Raji (cell line): Measurements from ENCODE around the gene SLC16A9.

Source experiments
- POLR2A ChIP-seq: IDR thresholded peaks from 2 replicates; pipeline ENCODE4 v1.6.1; 2011; ENCODE audit warnings: low read depth, low read length, control low read depth; ENCODE audit not compliant: insufficient read depth

The SLC16A9 gene

GRCh38 chr10:59649606-59650346, 59.9 kb downstream of the SLC16A9 start:
- TF ChIP-seq POLR2A, result no peak

- TF ChIP-seq POLR2A, result no peak
Observed at GRCh38 chr10:59648711-59649201, 60.9 kb downstream of the SLC16A9 start.

DNA sequence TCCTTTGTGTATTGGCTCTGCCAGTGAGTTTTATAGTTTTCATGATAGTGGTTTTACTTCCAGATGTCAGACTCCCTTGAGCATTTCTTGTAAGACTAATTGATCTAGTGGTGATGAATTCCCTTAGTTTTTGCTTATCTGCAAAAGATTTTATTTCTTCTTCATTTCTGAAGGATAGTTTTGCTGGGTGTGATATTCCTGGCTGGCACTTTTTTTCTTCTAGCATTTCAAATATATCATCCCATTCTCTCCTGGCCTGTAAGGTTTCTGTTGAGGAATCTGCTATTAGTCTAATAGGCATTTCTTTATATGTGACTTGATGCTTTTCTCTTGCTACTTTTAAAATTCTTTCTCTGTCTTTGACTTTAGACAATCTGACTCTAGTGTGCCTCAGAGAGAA, 64.8 kb downstream of the SLC16A9 start:
- TF ChIP-seq POLR2A, result no peak

GRCh38 chr10:59635502-59636290, 74.0 kb downstream of the SLC16A9 start:
- TF ChIP-seq POLR2A, result no peak

- no peak for TF ChIP-seq POLR2A
Observed at GRCh38 chr10:59634102-59634501, 75.5 kb downstream of the SLC16A9 start.

DNA sequence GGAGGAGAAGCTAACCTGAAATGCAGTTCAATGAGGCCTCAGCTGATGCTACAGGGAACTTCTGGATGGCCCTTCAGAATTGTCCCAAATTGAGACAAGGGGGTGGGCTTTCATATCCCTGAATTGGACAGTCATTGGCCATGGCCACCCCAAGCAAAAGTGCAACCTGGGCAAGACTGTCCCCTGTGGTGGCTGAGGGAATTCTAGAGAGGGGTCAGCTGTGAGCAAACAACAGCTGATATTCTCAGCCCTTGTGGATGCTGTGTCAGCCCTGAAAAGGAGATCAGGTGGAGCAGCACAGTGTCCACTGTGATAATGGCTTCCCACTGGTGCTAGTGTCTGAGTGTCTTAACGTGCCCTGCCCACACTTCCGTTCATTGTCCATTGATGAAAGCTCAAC, 76.6 kb downstream of the SLC16A9 start:
- no peak for TF ChIP-seq POLR2A

DNA sequence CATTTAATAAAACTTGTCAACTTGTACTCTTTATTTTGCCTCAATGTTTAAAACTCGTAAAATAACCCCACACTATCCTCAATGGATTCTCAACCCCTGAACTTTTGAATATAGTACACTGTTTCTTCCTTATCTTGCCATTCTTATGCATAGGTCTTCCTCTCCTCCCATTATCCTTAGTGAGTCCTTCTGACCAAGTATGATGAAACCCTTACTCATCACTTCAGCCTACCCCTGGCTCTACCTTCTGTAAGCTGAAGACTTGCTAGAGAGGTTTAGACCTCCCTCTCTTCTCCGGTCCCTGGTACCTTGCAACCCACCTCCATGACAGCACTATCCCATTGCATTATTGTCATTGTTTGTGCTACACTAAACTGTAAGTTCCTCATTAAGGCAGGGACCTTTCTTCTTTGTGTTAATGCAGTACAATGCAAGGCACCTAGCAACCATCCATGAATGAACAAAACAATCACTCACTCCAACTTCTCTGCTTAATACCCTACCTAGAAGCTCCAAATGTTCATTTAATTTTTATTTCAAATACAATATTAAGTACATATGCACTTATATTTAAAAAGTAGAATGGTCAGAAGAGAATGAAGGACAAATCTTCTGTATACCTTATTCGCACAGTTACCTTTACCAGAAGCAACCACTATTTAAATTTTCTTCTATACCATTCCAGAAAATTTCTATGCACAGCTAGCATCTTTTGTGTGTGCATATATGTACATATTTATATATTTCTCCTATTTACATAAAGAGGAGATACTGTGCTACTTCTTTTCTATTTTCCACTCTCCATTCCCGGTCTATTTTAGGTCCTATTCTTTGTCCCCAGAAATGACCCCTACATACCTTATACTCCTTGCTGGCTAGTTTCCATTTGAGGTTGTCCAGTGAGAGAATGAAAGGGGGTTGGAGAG, 77.5 kb downstream of the SLC16A9 start:
- TF ChIP-seq POLR2A, result no peak

GRCh38 chr10:59631237-59631636, 78.4 kb downstream of the SLC16A9 start:
- no peak for TF ChIP-seq POLR2A

- no peak for TF ChIP-seq POLR2A
Observed at GRCh38 chr10:59628965-59629364, 80.7 kb downstream of the SLC16A9 start.

DNA sequence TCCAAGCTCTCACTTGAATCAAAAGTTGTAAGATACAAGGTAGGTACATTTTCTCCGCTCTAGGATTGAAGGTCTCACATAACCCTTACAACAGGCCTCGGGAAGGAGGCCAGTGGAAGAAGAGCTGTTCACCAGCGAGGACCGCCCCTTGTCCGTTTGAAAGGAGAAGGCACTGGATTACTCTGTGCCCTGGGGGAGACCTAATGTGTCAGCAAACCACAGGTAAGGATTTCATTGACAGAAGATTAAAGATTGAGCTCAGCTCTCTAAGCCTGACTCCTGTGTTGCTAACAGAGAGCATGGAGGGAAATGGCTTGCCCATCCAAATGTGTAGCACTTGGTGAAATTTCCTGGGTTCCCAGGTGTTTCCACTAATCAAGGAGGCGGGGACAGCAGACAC, 81.2 kb downstream of the SLC16A9 start:
- no peak for TF ChIP-seq POLR2A

DNA sequence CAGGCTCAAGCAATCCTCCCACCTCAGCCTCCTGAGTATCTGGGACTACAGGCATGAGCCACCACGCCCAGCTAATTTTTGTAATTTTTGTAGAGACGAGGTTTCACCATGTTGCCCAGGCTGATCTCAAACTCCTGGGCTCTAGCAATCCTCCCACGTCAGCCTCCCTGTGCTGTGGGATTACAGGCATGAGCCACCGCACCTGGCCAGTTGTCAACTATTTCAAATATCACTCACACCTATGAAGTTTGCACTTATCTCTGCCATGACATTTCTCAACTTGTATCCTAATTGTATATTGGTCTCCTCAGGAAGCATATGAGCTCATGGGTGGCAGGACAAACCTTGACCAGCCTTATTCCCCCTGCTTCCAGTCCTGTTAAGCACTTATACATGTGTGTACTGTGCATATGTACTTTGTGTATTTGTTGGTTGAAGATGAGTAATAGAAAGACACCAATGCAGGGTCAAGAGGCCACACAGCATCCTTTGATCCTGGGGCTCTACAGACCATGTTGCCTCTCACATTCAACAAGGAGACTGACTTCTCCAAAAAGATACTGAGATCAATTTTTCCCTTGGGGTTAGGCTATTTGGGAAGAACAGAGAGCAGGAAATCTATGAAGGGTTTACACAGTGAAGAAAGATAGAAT, 82.2 kb downstream of the SLC16A9 start:
- no peak for TF ChIP-seq POLR2A

- TF ChIP-seq POLR2A, result no peak
Observed at GRCh38 chr10:59626523-59626869, 83.2 kb downstream of the SLC16A9 start.

- no peak for TF ChIP-seq POLR2A
Observed at GRCh38 chr10:59625721-59626522, 83.7 kb downstream of the SLC16A9 start.

DNA sequence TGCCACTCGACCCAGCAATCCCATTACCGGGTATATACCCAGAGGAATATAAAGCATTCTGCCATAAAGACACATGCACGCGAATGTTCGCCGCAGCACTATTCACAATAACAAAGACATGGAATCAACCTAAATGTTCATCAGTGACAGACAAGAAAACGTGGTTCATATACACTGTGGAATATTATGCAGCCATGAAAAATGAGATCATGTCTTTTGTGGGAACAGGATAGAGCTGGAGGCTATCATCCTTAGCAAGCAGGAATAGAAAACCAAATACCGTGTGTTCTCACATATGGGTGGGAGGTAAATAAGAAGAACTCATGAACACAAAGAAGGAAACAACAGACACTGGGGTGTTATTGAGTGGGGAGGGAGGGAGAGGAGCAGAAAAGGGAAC, 84.7 kb downstream of the SLC16A9 start:
- TF ChIP-seq POLR2A, result no peak

GRCh38 chr10:59624136-59624535, 85.5 kb downstream of the SLC16A9 start:
- no peak for TF ChIP-seq POLR2A
